B cell (primary cell): ENCODE results near the gene CCNA2. TPM values are rescaled to one million over a fixed set of nuclear protein-coding genes. Genes with fewer than 3 reads are reported as not detected.

ENCODE experiments used
- ATAC-seq: fragments of 200-7000 bp; cut with Tn5 transposase; one replicate; pipeline ENCODE4 v1.10.0; 2021; ENCODE audit warnings: low read depth, mild to moderate bottlenecking, moderate number of reproducible peaks, moderate library complexity
- CTCF ChIA-PET: fragments of 350-600 bp; sonication (Branson Sonifier 250); formaldehyde crosslinking; loops from one replicate; lab custom pipeline; 2021; ENCODE audit warnings: antibody characterized with exemption, inconsistent platforms; lab: Charles Lee
- POLR2A ChIA-PET: fragments of 350-600 bp; sonication (Branson Sonifier 250); formaldehyde crosslinking; loops from one replicate; lab custom pipeline; 2021; ENCODE audit warnings: antibody characterized with exemption; lab: Charles Lee
- DNase-seq: peaks from one replicate; pipeline ENCODE4 v3.0.0; 2013
- H2AFZ ChIP-seq: 2 replicates; pipeline ENCODE4 v1.6.1; 2012; ENCODE audit warnings: mild to moderate bottlenecking, low read depth, low read length; ENCODE audit not compliant: insufficient read depth, poor library complexity, severe bottlenecking
- H3K27ac ChIP-seq, 2 donors: 1 replicate in 1 of 2; 2 replicates in 1 of 2; pipeline ENCODE4 v1.5.1; 2012 to 2013; ENCODE audit warnings: low read length in 2 of 2, mild to moderate bottlenecking in 2 of 2, moderate library complexity in 1 of 2
- H3K27me3 ChIP-seq, 4 experiments: fragments of 200-600 bp in 1 of 4; sonication (generic) in 1 of 4; replicated peaks in 1 of 4; 1 replicate in 2 of 4; 2 replicates in 2 of 4; pipeline versions ENCODE4 v1.6.1 to v1.7.0; 2013 to 2016; ENCODE audit warnings: low read length in 3 of 4, mild to moderate bottlenecking in 2 of 4, mixed read lengths in 1 of 4, moderate library complexity in 1 of 4; ENCODE audit not compliant: insufficient read depth in 4 of 4, control insufficient read depth in 3 of 4; ENCODE audit errors: control extremely low read depth in 1 of 4
- H3K36me3 ChIP-seq, 2 experiments: replicated peaks in 1 of 2; 1 replicate in 1 of 2; 2 replicates in 1 of 2; pipeline versions ENCODE4 v1.6.1 to v1.7.1; 2013; ENCODE audit warnings: low read length in 1 of 2; ENCODE audit not compliant: insufficient read depth in 2 of 2, control insufficient read depth in 1 of 2; ENCODE audit errors: control extremely low read depth in 1 of 2, extremely low read depth in 1 of 2
- H3K4me1 ChIP-seq, 2 donors: fragments of 200-600 bp in 1 of 2; sonication (generic) in 1 of 2; 1 replicate in 1 of 2; 2 replicates in 1 of 2; pipeline versions ENCODE4 v1.5.1 to v1.6.1; 2013 to 2017; ENCODE audit warnings: low read length in 2 of 2; ENCODE audit not compliant: control insufficient read depth in 2 of 2, insufficient read depth in 2 of 2
- H3K4me2 ChIP-seq: replicated peaks from 2 replicates; pipeline ENCODE3; 2012; ENCODE audit warnings: mild to moderate bottlenecking, low read depth, low read length; ENCODE audit not compliant: poor library complexity, severe bottlenecking
- H3K4me3 ChIP-seq, 5 experiments: fragments of 200-600 bp in 1 of 5; sonication (generic) in 1 of 5; 1 replicate in 3 of 5; 2 replicates in 2 of 5; pipeline versions ENCODE4 v1.5.1 to v1.7.0; 2011 to 2016; ENCODE audit warnings: low read length in 4 of 5, mild to moderate bottlenecking in 4 of 5, low read depth in 2 of 5, control low read depth in 1 of 5, moderate library complexity in 1 of 5; ENCODE audit not compliant: insufficient read depth in 1 of 5; ENCODE audit errors: control extremely low read depth in 1 of 5, extremely low read depth in 1 of 5
- H3K79me2 ChIP-seq: fragments of 200-600 bp; sonication (generic); one replicate; pipeline ENCODE4 v1.6.0; 2016; ENCODE audit warnings: low read length; ENCODE audit not compliant: control insufficient read depth, insufficient read depth
- H3K9ac ChIP-seq: fragments of 200-600 bp; sonication (generic); 2 replicates; pipeline ENCODE4 v1.6.1; 2017; ENCODE audit warnings: mild to moderate bottlenecking, low read length, moderate library complexity
- H3K9me3 ChIP-seq, 3 donors: one replicate each; pipeline versions ENCODE4 v1.6.1 to v1.7.1; 2013; ENCODE audit warnings: low read length in 2 of 3; ENCODE audit not compliant: control insufficient read depth in 2 of 3, insufficient read depth in 1 of 3; ENCODE audit errors: control extremely low read depth in 1 of 3
- H4K20me1 ChIP-seq: 2 replicates; pipeline ENCODE4 v1.6.0; 2012; ENCODE audit warnings: mild to moderate bottlenecking, low read length; ENCODE audit not compliant: insufficient read depth, control insufficient read depth, poor library complexity, severe bottlenecking
- H3K27ac Mint-ChIP-seq: one replicate; pipeline ENCODE4 v1.8.0; 2021; ENCODE audit warnings: mixed read lengths
- H3K27me3 Mint-ChIP-seq: one replicate; pipeline ENCODE4 v1.8.0; 2021; ENCODE audit warnings: mixed read lengths
- H3K4me1 Mint-ChIP-seq: one replicate; pipeline ENCODE4 v1.8.0; 2021; ENCODE audit warnings: mixed read lengths
- H3K4me3 Mint-ChIP-seq: one replicate; pipeline ENCODE4 v1.8.0; 2021; ENCODE audit warnings: mixed read lengths
- H3K9me3 Mint-ChIP-seq: one replicate; pipeline ENCODE4 v1.8.0; 2022; ENCODE audit warnings: mixed read lengths; ENCODE audit not compliant: insufficient read depth
- CTCF ChIP-seq: fragments of 200-600 bp; IDR thresholded peaks from one replicate; pipeline ENCODE4 v1.8.0; 2022; ENCODE audit warnings: antibody characterized with exemption, mild to moderate bottlenecking
- EZH2 ChIP-seq: IDR thresholded peaks from 2 replicates; pipeline ENCODE4 v1.6.1; 2012; ENCODE audit warnings: borderline replicate concordance, low read depth, mild to moderate bottlenecking, moderate library complexity, low read length; ENCODE audit not compliant: insufficient read depth, poor library complexity, severe bottlenecking
- WGBS: methylation state at CpG from one replicate; pipeline ENCODE4 v1.1.5; 2013; ENCODE audit warnings: missing lambda C conversion rate; ENCODE audit not compliant: insufficient coverage; 5-methylcytosine and 5-hydroxymethylcytosine counted together
- intact Hi-C: fragments of 100-400 bp; cut with micrococcal nuclease; formaldehyde crosslinking; loops from one replicate; pipeline ENCODE4 v1.10.0; 2022
- polyA plus RNA-seq: library from polyadenylated mRNA; depleted of rRNA; stranded (reverse); fragments of >200 nt; gene quantifications from 2 replicates; pipeline ENCODE4 v1.2.3, GENCODE V29; 2012
- total RNA-seq, 2 donors: library from RNA; stranded (reverse); fragments of 120-200 nt in 1 of 2; gene quantifications; 1 replicate in 1 of 2; 2 replicates in 1 of 2; pipeline versions ENCODE4 v1.2.3 to v1.2.4, GENCODE V29; 2013 to 2022

The CCNA2 gene
- total and polyA plus RNA-seq, 2 donors (not counting 1 experiment from before 2014, with no cell fraction given), result 0.84 to 0.94 TPM

- H3K36me3 ChIP-seq, result peaks cover 1 to 24% of the 10 kb centered on the region in 2 experiments
- no peaks in the 10 kb centered on the region for H3K27me3 Mint-ChIP-seq
- no peaks in the 10 kb centered on the region for H3K9me3 ChIP-seq
- peak overlapping the region; percentile 96 for H3K4me3 Mint-ChIP-seq
- ChIA-PET CTCF (no interaction called here), POLR2A (interaction anchor here (1.3 kb wide), 1 partner anchor 24 kb away, joined by 7 read pairs; the partner anchor contains the start of gene CCNA2)
- DNase-seq (no peak), ATAC-seq (peak; percentile 46)
- H4K20me1 ChIP-seq, result no peaks in the 10 kb centered on the region
- peaks cover 39% of the 10 kb centered on the region for H3K4me1 Mint-ChIP-seq
- H3K79me2 ChIP-seq, result peaks cover 14% of the 10 kb centered on the region
- peak overlapping the region; percentile 88 to 97 for H3K27ac ChIP-seq
- peak overlapping the region; percentile 97 for H3K9ac ChIP-seq
- TF ChIP-seq EZH2, result no peak
- TF ChIP-seq CTCF, result no peak
- intact Hi-C loops, result loop anchor here (1.0 to 5.0 kb wide), 3 partner anchors 103 to 932 kb away; partner anchors contain the start of genes BBS12 and BLTP1
- H3K9me3 Mint-ChIP-seq, result no peaks in the 10 kb centered on the region
- H2AFZ ChIP-seq, result peak overlapping the region; percentile 96
- H3K4me2 ChIP-seq, result peak overlapping the region; percentile 81
- peak overlapping the region; percentile 64 to 99 (median 93) for H3K4me3 ChIP-seq
- H3K4me1 ChIP-seq, result peaks cover 8 to 15% of the 10 kb centered on the region in 2 donors
- 60% methylated on average over 2 of the region's 8 CpGs for WGBS
- H3K27me3 ChIP-seq, result no peaks in the 10 kb centered on the region
- H3K27ac Mint-ChIP-seq, result peak overlapping the region; percentile 98
These were observed 23.1 kb downstream of the CCNA2 start for GRCh38 chr4:121800638-121800960.

GRCh38 chr4:121799867-121800501 lies 23.7 kb downstream of the CCNA2 start:
- no CpG with 5 or more reads among the region's 3 CpGs for WGBS
- Mint-ChIP-seq H3K4me3 (peak overlapping the region; percentile 96), H3K4me1 (peaks cover 39% of the 10 kb centered on the region), H3K9me3 (no peaks in the 10 kb centered on the region), H3K27ac (peak overlapping the region; percentile 98), H3K27me3 (no peaks in the 10 kb centered on the region)
- POLR2A ChIA-PET, result no interaction called here
- Histone ChIP-seq H2AFZ (peak overlapping the region; percentile 96), H3K36me3 (peaks cover 1 to 20% of the 10 kb centered on the region in 2 experiments), H3K4me1 (peaks cover 8 to 15% of the 10 kb centered on the region in 2 donors), H3K79me2 (peaks cover 12% of the 10 kb centered on the region), H3K4me3 (no peak overlapping the region), H3K27me3 (no peaks in the 10 kb centered on the region), H3K4me2 (peak overlapping the region; percentile 81), H3K9me3 (no peaks in the 10 kb centered on the region), H3K9ac (no peak overlapping the region), H4K20me1 (no peaks in the 10 kb centered on the region), H3K27ac (peak overlapping the region; percentile 88 to 97)
- ATAC-seq (no peak), DNase-seq (no peak)
- CTCF ChIA-PET, result no interaction called here
- intact Hi-C loops, result loop anchor here (1.0 to 5.0 kb wide), 3 partner anchors 103 to 932 kb away; partner anchors contain the start of genes BBS12 and BLTP1
- TF ChIP-seq EZH2 (no peak), CTCF (no peak)
